CD4-positive, alpha-beta memory T cell (primary cell): ENCODE results near the gene SPON2. TPM values are rescaled to one million over a fixed set of nuclear protein-coding genes. Genes with fewer than 3 reads are reported as not detected.

Experiments used
- CTCF ChIA-PET: fragments of 350-600 bp; sonication (Branson Sonifier 250); formaldehyde crosslinking; loops from one replicate; lab custom pipeline; 2021; ENCODE audit warnings: inconsistent platforms; ENCODE audit not compliant: partially characterized antibody; lab: Charles Lee
- POLR2A ChIA-PET: fragments of 350-600 bp; sonication (Branson Sonifier 250); formaldehyde crosslinking; loops from one replicate; lab custom pipeline; 2021; ENCODE audit not compliant: partially characterized antibody; lab: Charles Lee
- DNase-seq, 5 donors: peaks; one replicate each; pipeline versions ENCODE4 v3.0.0 to v3.0.0-alpha.2; 2020 to 2022; ENCODE audit warnings: mixed read lengths in 1 of 5
- H3K27ac ChIP-seq: one replicate; pipeline ENCODE4 v1.7.0; 2013; ENCODE audit warnings: low read depth, low read length
- H3K27me3 ChIP-seq: 2 replicates; pipeline ENCODE4 v1.7.0; 2013; ENCODE audit warnings: mild to moderate bottlenecking, low read length, moderate library complexity; ENCODE audit not compliant: insufficient read depth
- H3K36me3 ChIP-seq: 2 replicates; pipeline ENCODE4 v1.7.0; 2013; ENCODE audit warnings: mild to moderate bottlenecking, low read length, moderate library complexity; ENCODE audit not compliant: insufficient read depth
- H3K4me1 ChIP-seq: 2 replicates; pipeline ENCODE4 v1.7.0; 2013; ENCODE audit warnings: mild to moderate bottlenecking, low read length, moderate library complexity; ENCODE audit not compliant: insufficient read depth
- H3K4me3 ChIP-seq, 2 donors: one replicate each; pipeline ENCODE4 v1.7.0; 2013; ENCODE audit warnings: low read length in 2 of 2, mild to moderate bottlenecking in 1 of 2
- H3K9me3 ChIP-seq, 2 donors: one replicate each; pipeline ENCODE4 v1.7.0; 2013; ENCODE audit warnings: low read length in 2 of 2, control low read depth in 1 of 2; ENCODE audit not compliant: control insufficient read depth in 1 of 2
- H3K27ac Mint-ChIP-seq, 7 donors: one replicate each; pipeline ENCODE4 v1.8.0; 2020 to 2021; ENCODE audit warnings: mixed read lengths in 7 of 7, mild to moderate bottlenecking in 6 of 7, inconsistent platforms in 3 of 7, moderate library complexity in 3 of 7
- H3K27me3 Mint-ChIP-seq, 2 donors: one replicate each; pipeline ENCODE4 v1.8.0; 2020 to 2021; ENCODE audit warnings: mixed read lengths in 2 of 2
- H3K36me3 Mint-ChIP-seq, 2 donors: one replicate each; pipeline ENCODE4 v1.8.0; 2020 to 2021; ENCODE audit warnings: mixed read lengths in 2 of 2, inconsistent platforms in 1 of 2, mild to moderate bottlenecking in 1 of 2
- H3K4me1 Mint-ChIP-seq, 4 donors: one replicate each; pipeline ENCODE4 v1.8.0; 2020 to 2021; ENCODE audit warnings: mixed read lengths in 4 of 4, mild to moderate bottlenecking in 1 of 4
- H3K4me3 Mint-ChIP-seq, 8 donors: one replicate each; pipeline ENCODE4 v1.8.0; 2020 to 2021; ENCODE audit warnings: mixed read lengths in 8 of 8, mild to moderate bottlenecking in 7 of 8, moderate library complexity in 6 of 8, inconsistent platforms in 3 of 8
- H3K9me3 Mint-ChIP-seq, 8 donors: one replicate each; pipeline ENCODE4 v1.8.0; 2020 to 2021; ENCODE audit warnings: mixed read lengths in 8 of 8, mild to moderate bottlenecking in 5 of 8, inconsistent platforms in 3 of 8, moderate library complexity in 1 of 8
- intact Hi-C: fragments of 100-400 bp; cut with micrococcal nuclease; formaldehyde crosslinking; loops from one replicate; pipeline ENCODE4 v1.15.1; 2023
- polyA plus RNA-seq, 2 donors: library from polyadenylated mRNA; unstranded; fragments of 300-500 nt; fragmentation: Illumina TruSeq; gene quantifications; one replicate each; pipeline ENCODE4 v1.2.3, GENCODE V29; 2021
- total RNA-seq, 2 experiments: library from RNA; stranded (reverse); gene quantifications; one replicate each; pipeline ENCODE4 v1.2.3, GENCODE V29; 2021

Gene SPON2
- total and polyA plus RNA-seq, 4 experiments from 2014 or later = 5.4 to 8.4 (median 7.2) TPM

- intact Hi-C loops = no loop called here
- POLR2A ChIA-PET = interaction anchor here (0.7 kb wide), 1 partner anchor 169 kb away, joined by 4 read pairs; no protein-coding TSS in a partner anchor
- Histone ChIP-seq H3K4me1 (peaks cover 22% of the 10 kb centered on the region), H3K9me3 (peaks cover 0 to 7% of the 10 kb centered on the region in 2 donors), H3K4me3 (no peak overlapping the region), H3K27me3 (no peaks in the 10 kb centered on the region), H3K27ac (no peak overlapping the region), H3K36me3 (no peaks in the 10 kb centered on the region)
- peaks cover 14 to 23% (median 16%) of the 10 kb centered on the region in 4 donors for H3K4me1 Mint-ChIP-seq
- H3K9me3 Mint-ChIP-seq = peaks cover 2 to 19% (median 16%) of the 10 kb centered on the region in 8 donors
- H3K36me3 Mint-ChIP-seq = peaks cover 4 to 27% of the 10 kb centered on the region in 2 donors
- peak overlapping the region in 5 of 7 donors; percentile 2 to 74 (median 59) for H3K27ac Mint-ChIP-seq
- peaks cover 0 to 4% of the 10 kb centered on the region in 2 donors for H3K27me3 Mint-ChIP-seq
- peak overlapping the region in 7 of 8 donors; percentile 7 to 73 (median 64) for H3K4me3 Mint-ChIP-seq
- no peak for DNase-seq
- CTCF ChIA-PET = interaction anchor here (1.0 to 1.7 kb wide), 3 partner anchors 12 to 53 kb away, joined by 3 to 13 read pairs (median 3); partner anchors contain the start of gene SPON2
Observed at GRCh38 chr4:1183985-1184773, 11.8 kb upstream of the SPON2 start.

GRCh38 chr4:1182313-1182712 lies 9.9 kb upstream of the SPON2 start:
- no peak overlapping the region for H3K4me3 Mint-ChIP-seq
- Histone ChIP-seq H3K27ac (no peak overlapping the region), H3K36me3 (no peaks in the 10 kb centered on the region), H3K4me1 (peaks cover 16% of the 10 kb centered on the region), H3K27me3 (no peaks in the 10 kb centered on the region), H3K9me3 (peaks cover 0 to 7% of the 10 kb centered on the region in 2 donors), H3K4me3 (no peak overlapping the region)
- CTCF ChIA-PET = interaction anchor here (2.6 kb wide), 1 partner anchor 15 kb away, joined by 10 read pairs; no protein-coding TSS in a partner anchor
- intact Hi-C loops = no loop called here
- H3K27me3 Mint-ChIP-seq = peaks cover 0 to 4% of the 10 kb centered on the region in 2 donors
- POLR2A ChIA-PET = no interaction called here
- peaks cover 4 to 27% of the 10 kb centered on the region in 2 donors for H3K36me3 Mint-ChIP-seq
- peaks cover 2 to 19% (median 16%) of the 10 kb centered on the region in 8 donors for H3K9me3 Mint-ChIP-seq
- H3K4me1 Mint-ChIP-seq = peaks cover 12 to 22% (median 15%) of the 10 kb centered on the region in 4 donors
- no peak for DNase-seq
- H3K27ac Mint-ChIP-seq = no peak overlapping the region

GRCh38 chr4:1180663-1181062 lies 8.3 kb upstream of the SPON2 start:
- H3K9me3 ChIP-seq = peaks cover 0 to 7% of the 10 kb centered on the region in 2 donors

GRCh38 chr4:1179976-1180375 lies 7.6 kb upstream of the SPON2 start:
- Histone ChIP-seq H3K9me3 (peaks cover 0 to 7% of the 10 kb centered on the region in 2 donors), H3K36me3 (no peaks in the 10 kb centered on the region), H3K4me1 (peaks cover 7% of the 10 kb centered on the region), H3K27me3 (no peaks in the 10 kb centered on the region), H3K27ac (no peak overlapping the region), H3K4me3 (no peak overlapping the region)
- ChIA-PET POLR2A (interaction anchor here (1.2 kb wide), 1 partner anchor 9 kb away, joined by 3 read pairs; no protein-coding TSS in a partner anchor), CTCF (interaction anchor here (1.4 to 2.6 kb wide), 4 partner anchors 9 to 88 kb away, joined by 3 to 10 read pairs (median 5); no protein-coding TSS in a partner anchor)
- H3K36me3 Mint-ChIP-seq = peaks cover 4 to 27% of the 10 kb centered on the region in 2 donors
- H3K4me1 Mint-ChIP-seq = peaks cover 9 to 17% (median 11%) of the 10 kb centered on the region in 4 donors
- DNase-seq = no peak
- no peak overlapping the region for H3K27ac Mint-ChIP-seq
- H3K4me3 Mint-ChIP-seq = no peak overlapping the region
- H3K9me3 Mint-ChIP-seq = peaks cover 2 to 19% (median 16%) of the 10 kb centered on the region in 8 donors
- peaks cover 0 to 8% of the 10 kb centered on the region in 2 donors for H3K27me3 Mint-ChIP-seq
- intact Hi-C loops = no loop called here

More at GRCh38 chr4:1180663-1181062, 8.3 kb upstream of the SPON2 start:
- CTCF ChIA-PET = interaction anchor here (1.4 to 2.6 kb wide), 3 partner anchors 9 to 88 kb away, joined by 3 to 10 read pairs (median 5); no protein-coding TSS in a partner anchor
- intact Hi-C loops = no loop called here
- peaks cover 9 to 17% (median 12%) of the 10 kb centered on the region in 4 donors for H3K4me1 Mint-ChIP-seq
- DNase-seq = no peak
- Histone ChIP-seq H3K4me1 (peaks cover 7% of the 10 kb centered on the region), H3K36me3 (no peaks in the 10 kb centered on the region), H3K27me3 (no peaks in the 10 kb centered on the region), H3K4me3 (no peak overlapping the region), H3K27ac (no peak overlapping the region)
- peaks cover 0 to 8% of the 10 kb centered on the region in 2 donors for H3K27me3 Mint-ChIP-seq
- no peak overlapping the region for H3K27ac Mint-ChIP-seq
- peaks cover 4 to 27% of the 10 kb centered on the region in 2 donors for H3K36me3 Mint-ChIP-seq
- H3K4me3 Mint-ChIP-seq = no peak overlapping the region
- peaks cover 2 to 19% (median 16%) of the 10 kb centered on the region in 8 donors for H3K9me3 Mint-ChIP-seq
- POLR2A ChIA-PET = interaction anchor here (1.2 kb wide), 1 partner anchor 10 kb away, joined by 3 read pairs; no protein-coding TSS in a partner anchor

GRCh38 chr4:1179089-1179441 lies 6.7 kb upstream of the SPON2 start:
- H3K9me3 Mint-ChIP-seq = peaks cover 2 to 19% (median 16%) of the 10 kb centered on the region in 8 donors
- H3K4me1 Mint-ChIP-seq = peaks cover 7 to 13% (median 8%) of the 10 kb centered on the region in 4 donors
- no peak overlapping the region for H3K4me3 Mint-ChIP-seq
- no peaks in the 10 kb centered on the region for H3K27me3 ChIP-seq
- H3K36me3 Mint-ChIP-seq = peaks cover 4 to 27% of the 10 kb centered on the region in 2 donors
- H3K4me3 ChIP-seq = no peak overlapping the region
- peaks cover 0 to 8% of the 10 kb centered on the region in 2 donors for H3K27me3 Mint-ChIP-seq
- peaks cover 6% of the 10 kb centered on the region for H3K4me1 ChIP-seq
- no peak overlapping the region for H3K27ac ChIP-seq
- POLR2A ChIA-PET = interaction anchor here (0.7 kb wide), 1 partner anchor 11 kb away, joined by 3 read pairs; no protein-coding TSS in a partner anchor
- CTCF ChIA-PET = interaction anchor here (1.9 kb wide), 1 partner anchor 13 kb away, joined by 5 read pairs; no protein-coding TSS in a partner anchor
- H3K27ac Mint-ChIP-seq = peak overlapping the region in 2 of 7 donors; percentile 37 to 60
- intact Hi-C loops = no loop called here
- H3K9me3 ChIP-seq = peaks cover 0 to 7% of the 10 kb centered on the region in 2 donors
- H3K36me3 ChIP-seq = no peaks in the 10 kb centered on the region
- DNase-seq = no peak

- H3K36me3 Mint-ChIP-seq = peaks cover 4 to 27% of the 10 kb centered on the region in 2 donors
Observed at GRCh38 chr4:1178300-1179088, 6.1 kb upstream of the SPON2 start.

More at GRCh38 chr4:1178300-1179088, 6.1 kb upstream of the SPON2 start:
- peaks cover 1% of the 10 kb centered on the region for H3K27me3 ChIP-seq
- peaks cover 2 to 19% (median 16%) of the 10 kb centered on the region in 8 donors for H3K9me3 Mint-ChIP-seq
- CTCF ChIA-PET = interaction anchor here (1.9 kb wide), 1 partner anchor 12 kb away, joined by 5 read pairs; no protein-coding TSS in a partner anchor
- no peak for DNase-seq
- peaks cover 2 to 8% of the 10 kb centered on the region in 2 donors for H3K27me3 Mint-ChIP-seq
- peaks cover 0 to 7% of the 10 kb centered on the region in 2 donors for H3K9me3 ChIP-seq
- H3K4me3 ChIP-seq = no peak overlapping the region
- no peak overlapping the region for H3K4me3 Mint-ChIP-seq
- intact Hi-C loops = no loop called here
- H3K27ac Mint-ChIP-seq = no peak overlapping the region
- H3K4me1 ChIP-seq = peaks cover under 1% of the 10 kb centered on the region
- no peak overlapping the region for H3K27ac ChIP-seq
- H3K4me1 Mint-ChIP-seq = peaks cover 7 to 14% (median 7%) of the 10 kb centered on the region in 4 donors
- POLR2A ChIA-PET = interaction anchor here (0.7 kb wide), 1 partner anchor 11 kb away, joined by 3 read pairs; no protein-coding TSS in a partner anchor
- H3K36me3 ChIP-seq = no peaks in the 10 kb centered on the region
